DMS153 (cell line): ENCODE measurements around the gene HTT-AS.

Source experiments
- DNase-seq: peaks from one replicate; lab custom pipeline; 2025; lab: John Stamatoyannopoulos, UW

Gene HTT-AS

DNA sequence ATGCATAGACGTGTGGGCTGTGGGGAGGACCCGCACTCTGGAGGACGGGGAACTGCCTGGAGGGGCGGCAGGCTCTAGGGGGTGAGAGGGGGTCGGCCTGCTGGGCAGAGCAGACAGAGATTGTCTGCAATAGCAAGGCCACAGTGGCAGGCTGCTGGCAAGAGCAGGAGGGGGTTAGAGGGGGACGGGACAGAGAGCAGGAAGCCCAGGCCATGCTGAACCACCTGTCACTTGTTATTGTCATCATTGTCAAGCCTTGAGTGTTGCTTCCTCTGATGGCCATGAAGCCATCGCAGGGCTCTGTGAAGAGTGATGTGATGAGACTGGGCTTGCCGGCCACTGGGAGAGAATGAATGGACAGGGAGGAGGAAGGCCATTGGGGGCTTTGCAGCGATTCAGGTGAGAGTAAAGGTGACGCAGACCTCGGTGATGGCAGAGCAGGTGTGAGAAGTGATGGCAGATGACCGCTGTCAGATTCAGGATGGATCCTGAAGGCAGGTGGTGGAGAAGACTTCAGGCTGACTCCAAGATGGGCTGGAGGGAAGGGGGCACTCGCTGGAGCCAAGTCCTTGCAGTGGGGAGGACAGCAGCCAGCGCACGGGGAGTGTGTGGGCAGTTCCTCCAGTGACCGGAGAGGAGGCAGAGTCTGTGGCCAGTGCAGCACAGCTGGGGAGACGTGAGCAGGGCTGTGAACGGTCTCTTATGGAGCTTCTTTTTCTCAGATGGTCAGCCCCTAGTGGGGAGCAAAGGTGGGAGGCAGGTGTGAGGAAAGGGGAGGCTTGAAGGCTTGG is 43.6 kb downstream of the HTT-AS start:
- DNase-seq: no peak

DNA sequence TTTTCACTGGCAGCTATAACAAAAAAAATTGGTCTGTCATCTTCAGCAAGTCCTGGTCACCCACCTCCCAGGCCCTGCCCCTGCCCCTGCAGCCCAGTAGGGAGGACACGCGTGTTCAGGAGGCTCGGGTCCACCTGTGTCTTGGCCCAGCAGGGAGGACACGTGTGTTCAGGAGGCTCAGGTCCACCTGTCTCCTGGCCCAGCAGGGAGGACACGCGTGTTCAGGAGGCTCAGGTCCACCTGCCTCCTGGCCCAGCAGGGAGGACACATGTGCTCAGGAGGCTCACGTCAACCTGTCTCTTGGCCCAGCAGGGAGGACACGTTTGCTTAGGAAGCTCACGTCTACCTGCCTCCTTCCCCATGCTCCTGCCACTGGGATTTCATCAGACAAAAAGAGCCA is 44.9 kb downstream of the HTT-AS start:
- DNase-seq: no peak

DNA sequence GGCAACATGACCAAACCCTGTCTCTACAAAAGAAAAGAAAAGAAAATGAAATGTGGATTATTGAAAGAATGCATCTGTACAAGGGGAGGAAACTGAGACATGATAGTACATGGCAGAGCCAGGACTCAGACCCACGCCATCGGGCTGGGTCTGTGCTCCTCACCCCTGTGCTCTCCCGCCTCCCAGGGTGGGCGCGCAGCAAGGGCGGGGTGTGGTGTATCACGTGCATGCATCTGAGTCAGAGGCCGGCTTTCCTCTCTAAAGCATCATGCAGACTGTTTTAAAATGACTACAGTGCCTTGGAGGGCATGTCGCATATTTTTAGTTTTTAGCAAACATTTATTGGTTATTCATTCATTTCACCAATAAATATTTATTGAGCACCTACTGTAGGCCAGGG is 47.8 kb downstream of the HTT-AS start:
- no peak for DNase-seq

DNA sequence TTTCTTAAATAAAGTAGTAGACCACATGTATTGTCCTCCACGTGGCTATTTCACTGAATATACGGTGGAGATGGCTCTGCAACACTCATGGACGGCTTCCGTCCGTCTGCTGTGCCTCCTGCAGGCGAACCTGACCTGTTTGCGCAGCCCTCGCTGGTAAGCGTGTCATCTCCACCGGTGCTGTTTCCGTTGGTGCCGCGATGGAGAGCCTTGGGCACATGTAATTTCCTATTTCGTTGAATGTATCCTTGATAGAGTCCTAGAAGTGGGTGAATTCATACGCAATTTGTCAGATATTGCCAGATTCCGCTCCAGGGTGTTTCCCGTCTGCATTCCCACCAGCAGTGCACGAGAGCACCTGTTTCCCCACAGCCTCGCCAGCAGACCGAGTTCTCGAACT is 48.5 kb downstream of the HTT-AS start:
- DNase-seq: no peak

DNA sequence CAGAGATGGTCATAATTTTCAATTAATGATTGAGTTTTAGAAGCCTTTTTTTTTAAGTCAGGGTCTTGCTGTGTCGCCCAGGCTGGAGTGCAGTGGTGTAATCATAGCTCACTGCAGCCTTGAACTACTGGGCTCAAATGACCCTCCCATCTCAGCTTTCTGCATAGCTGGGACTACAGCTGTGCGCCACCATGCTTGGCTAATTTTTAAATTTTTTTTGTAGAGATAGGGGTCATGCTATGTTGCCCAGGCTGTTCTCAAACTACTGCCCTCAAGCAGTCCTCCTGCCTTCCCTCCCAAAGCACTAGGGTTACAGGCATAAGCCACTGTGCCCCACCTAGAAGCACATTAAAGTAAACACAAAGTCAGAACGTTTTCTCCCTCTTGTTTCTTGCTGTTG is 51.7 kb downstream of the HTT-AS start:
- no peak for DNase-seq

DNA sequence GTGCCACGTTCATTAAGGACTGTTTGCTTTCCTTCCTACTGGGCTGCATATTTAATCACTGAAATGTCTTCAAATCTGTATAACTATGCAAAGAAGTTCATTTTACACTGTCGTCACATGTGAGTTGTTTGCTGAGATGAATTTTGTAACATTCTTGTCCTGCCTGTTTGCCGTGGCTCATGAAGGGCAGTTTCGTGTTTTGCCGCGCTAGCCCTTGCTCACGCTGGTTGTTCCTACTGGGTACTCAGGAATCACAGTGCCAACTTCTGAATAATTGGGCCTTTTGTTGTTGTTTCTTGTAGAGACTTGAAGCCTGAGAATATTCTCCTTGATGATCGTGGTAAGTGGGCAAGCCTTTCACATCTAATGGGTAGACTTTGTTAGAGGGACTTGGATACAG is 52.2 kb downstream of the HTT-AS start:
- no peak for DNase-seq

DNA sequence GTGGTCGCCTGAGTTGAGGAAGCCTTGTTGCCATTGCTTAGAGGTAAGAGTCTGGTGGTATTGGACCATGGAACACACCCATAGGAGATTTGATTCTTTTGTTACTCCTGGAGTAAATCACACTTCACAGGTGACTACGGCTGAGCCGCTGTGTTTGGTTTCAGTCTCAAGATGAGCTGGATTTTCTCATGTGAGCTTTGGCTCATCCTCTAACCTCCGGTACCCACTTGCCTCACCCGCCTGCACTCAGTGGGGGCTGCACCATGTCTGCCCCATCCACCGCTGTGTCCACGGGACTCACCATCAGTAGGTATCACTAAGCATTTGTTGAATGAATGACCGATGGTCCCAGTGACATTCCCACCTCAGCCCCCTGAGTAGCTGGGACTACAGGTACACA is 52.7 kb downstream of the HTT-AS start:
- no peak for DNase-seq

DNA sequence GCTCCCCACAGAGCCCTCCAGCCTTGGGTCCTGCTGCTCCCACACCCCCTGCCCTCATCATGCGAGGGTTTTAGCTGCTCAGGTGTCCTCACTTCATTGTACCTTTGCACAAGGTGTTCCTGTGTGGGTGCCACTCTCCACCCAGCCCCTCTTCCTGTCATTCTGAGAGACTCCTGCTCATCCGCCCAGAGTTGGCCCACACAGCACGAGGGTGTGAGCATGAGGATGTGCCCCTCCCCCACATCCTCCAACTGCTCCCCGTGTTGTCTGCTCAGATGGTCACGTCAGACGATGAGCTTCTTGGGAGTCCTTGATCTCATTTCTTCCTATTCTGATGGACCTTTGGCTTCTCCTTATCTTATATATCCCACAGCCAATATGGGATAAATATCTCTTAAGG is 53.2 kb downstream of the HTT-AS start:
- no peak for DNase-seq

DNA sequence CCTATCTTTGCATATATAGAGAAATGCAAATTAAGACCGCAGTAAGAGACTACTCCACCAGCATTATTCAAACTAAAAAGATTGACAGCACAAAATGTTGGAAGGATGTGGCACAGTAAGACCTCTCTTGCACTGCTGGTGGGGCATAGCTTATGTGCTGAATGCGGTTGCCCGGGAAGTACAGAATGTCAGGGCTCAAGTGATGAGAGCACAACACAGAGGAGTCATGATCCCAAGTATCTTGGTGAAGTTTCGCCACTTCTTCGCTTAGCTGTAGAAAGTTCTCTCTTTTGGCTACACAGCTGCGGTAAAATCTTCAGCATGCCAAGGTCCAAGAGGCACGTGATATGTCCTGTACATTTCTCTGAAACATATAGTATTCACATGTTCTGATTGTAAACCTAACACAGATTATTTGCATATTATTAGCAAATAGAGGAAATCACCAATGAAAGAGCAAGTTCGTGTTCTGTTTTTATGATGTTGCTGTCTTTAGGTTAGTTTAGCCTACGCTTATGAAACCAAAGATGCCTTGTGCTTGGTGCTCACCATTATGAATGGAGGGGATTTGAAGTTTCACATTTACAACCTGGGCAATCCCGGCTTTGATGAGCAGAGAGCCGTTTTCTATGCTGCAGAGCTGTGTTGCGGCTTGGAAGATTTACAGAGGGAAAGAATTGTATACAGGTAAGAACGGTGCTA is 55.0 kb downstream of the HTT-AS start:
- DNase-seq: no peak

DNA sequence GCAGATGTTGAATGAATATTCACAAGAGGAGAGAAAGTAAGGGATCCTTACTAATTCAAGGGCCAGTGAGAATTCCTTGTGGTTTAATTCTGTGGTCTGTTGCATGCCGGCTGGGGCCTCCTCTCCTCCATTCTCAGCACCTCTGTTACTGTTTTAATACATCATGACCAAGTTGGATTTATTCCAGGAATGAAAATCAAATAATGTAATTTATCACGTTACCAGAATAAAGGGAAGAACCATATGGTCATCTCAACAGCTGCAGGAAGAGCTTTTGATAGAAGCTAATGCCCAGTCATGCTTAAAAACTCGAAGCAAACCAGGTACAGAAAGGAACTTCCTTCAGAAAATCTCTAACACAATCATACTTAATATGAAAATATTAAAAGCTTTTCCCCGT is 56.8 kb downstream of the HTT-AS start:
- DNase-seq: no peak

DNA sequence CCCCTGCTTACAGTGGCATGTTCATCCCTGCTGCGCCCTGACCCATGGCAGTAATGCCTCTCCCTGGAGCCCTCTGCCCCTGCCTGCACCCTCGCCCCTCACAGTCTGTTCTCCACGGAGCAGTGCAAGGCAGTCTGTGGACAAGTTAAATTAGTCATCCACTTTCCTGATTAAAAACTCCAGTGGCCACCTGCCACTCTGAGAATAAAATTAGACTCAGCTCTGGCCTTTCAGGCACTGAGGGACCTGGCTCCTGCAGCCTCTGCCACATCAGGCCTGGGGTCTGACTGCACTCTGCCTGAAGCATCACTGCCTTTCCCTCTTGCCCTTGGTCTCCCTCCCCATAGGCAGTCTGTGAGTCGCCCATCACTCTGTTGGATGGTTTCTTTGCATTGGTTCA is 57.4 kb downstream of the HTT-AS start:
- no peak for DNase-seq

DNA sequence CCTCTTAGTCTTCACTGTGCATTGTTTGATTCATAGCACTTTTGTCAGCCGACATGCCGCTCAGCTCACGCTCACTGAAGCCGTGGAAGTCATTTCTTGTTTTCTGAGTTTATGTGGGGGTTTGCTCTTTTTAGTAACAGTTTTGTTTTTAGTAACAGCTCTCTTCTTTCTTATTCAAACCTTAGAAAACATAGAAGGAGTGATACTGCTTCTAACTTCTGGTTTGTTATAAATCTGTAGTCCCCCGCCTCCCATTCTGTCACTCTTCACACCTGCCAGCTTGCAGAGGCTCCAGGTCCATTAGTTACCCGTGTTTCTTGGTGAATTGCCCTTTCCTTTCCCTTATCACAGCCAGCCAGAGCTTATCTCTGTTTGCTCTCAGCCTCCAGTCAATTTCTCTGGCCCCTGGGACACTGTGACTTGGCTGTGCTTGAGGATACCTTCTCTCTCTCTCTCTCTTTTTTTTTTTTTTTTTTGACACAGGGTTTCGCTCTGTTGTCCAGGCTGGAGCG is 60.4 kb downstream of the HTT-AS start:
- DNase-seq: no peak
